Brain microvascular endothelial cell (primary cell): ENCODE data around the gene CX3CL1.
"Not testable (repeated sequence)": the region's sequence is repeated elsewhere in the genome, so short reads cannot be mapped to it uniquely, and the experiment has no call there.

Experiments used
- DNase-seq: peaks from one replicate; pipeline ENCODE4 v3.0.0-alpha.2; 2020
- H3K27ac ChIP-seq: fragments of 250-450 bp; sonication (Bioruptor Pico); 2 replicates; pipeline ENCODE4 v1.5.1; 2020; ENCODE audit warnings: mild to moderate bottlenecking, moderate library complexity
- H3K27me3 ChIP-seq: fragments of 250-450 bp; sonication (Bioruptor Pico); replicated peaks from 2 replicates; pipeline ENCODE4 v1.5.1; 2020; ENCODE audit warnings: mild to moderate bottlenecking
- H3K36me3 ChIP-seq: fragments of 250-450 bp; sonication (Bioruptor Pico); replicated peaks from 2 replicates; pipeline ENCODE4 v1.5.1; 2020; ENCODE audit warnings: mild to moderate bottlenecking
- H3K4me3 ChIP-seq: 2 replicates; pipeline ENCODE4 v1.5.1; 2011; ENCODE audit warnings: low read depth, mild to moderate bottlenecking, control low read depth, low read length, moderate library complexity
- CTCF ChIP-seq: IDR thresholded peaks from 2 replicates; pipeline ENCODE4 v1.5.1; 2011; ENCODE audit warnings: low read depth, mild to moderate bottlenecking, moderate library complexity, low read length, control low read depth, inconsistent platforms; ENCODE audit errors: missing control alignments
- in situ Hi-C: cut with HindIII; loops from 2 replicates; pipeline ENCODE4 v1.10.0; 2017; ENCODE audit warnings: low sequenced_read_pairs, low pct_ligation_motif_present

Gene CX3CL1

DNA sequence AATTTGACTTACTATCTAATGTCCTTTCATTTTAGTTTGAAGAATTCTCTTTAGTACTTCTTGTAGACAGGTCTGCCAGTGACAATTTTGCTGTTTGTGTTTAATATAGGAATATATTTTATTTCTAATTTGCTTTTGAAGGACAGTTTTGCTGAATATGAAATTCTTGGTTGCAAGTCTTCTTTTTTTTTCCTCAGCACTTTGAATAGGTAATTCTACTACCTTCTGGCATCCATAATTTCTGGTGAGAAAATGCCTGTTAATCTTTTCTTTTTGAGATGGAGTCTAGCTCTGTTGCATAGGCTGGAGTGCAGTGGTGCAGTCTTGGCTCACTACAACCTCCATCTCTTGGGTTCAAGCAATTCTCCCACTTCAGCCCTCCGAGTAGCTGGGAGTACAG lies 38.9 kb upstream of the CX3CL1 start:
- no peak for DNase-seq
- Histone ChIP-seq H3K36me3 (no peaks in the 10 kb centered on the region), H3K27ac (no peak overlapping the region), H3K4me3 (no peak overlapping the region), H3K27me3 (peaks cover 3% of the 10 kb centered on the region)
- in situ Hi-C loops, result no loop called here
- TF ChIP-seq CTCF, result no peak

GRCh38 chr16:57335366-57335765 lies 36.9 kb upstream of the CX3CL1 start:
- in situ Hi-C loops, result no loop called here
- no peak for TF ChIP-seq CTCF
- no peaks in the 10 kb centered on the region for H3K36me3 ChIP-seq
- no peak for DNase-seq
- H3K27me3 ChIP-seq, result peaks cover 3% of the 10 kb centered on the region
- no peak overlapping the region for H3K27ac ChIP-seq
- no peak overlapping the region for H3K4me3 ChIP-seq

GRCh38 chr16:57341062-57341440 lies 31.2 kb upstream of the CX3CL1 start:
- Histone ChIP-seq H3K4me3 (no peak overlapping the region), H3K27ac (no peak overlapping the region), H3K27me3 (no peaks in the 10 kb centered on the region), H3K36me3 (no peaks in the 10 kb centered on the region)
- no peak for DNase-seq
- TF ChIP-seq CTCF, result no peak
- in situ Hi-C loops, result no loop called here

- no peaks in the 10 kb centered on the region for H3K36me3 ChIP-seq
- no peak for TF ChIP-seq CTCF
- no peak overlapping the region for H3K27ac ChIP-seq
- in situ Hi-C loops, result no loop called here
- no peak overlapping the region for H3K4me3 ChIP-seq
- H3K27me3 ChIP-seq, result no peaks in the 10 kb centered on the region
- DNase-seq, result peak; percentile 80
These were observed 30.6 kb upstream of the CX3CL1 start for GRCh38 chr16:57341441-57342303.

DNA sequence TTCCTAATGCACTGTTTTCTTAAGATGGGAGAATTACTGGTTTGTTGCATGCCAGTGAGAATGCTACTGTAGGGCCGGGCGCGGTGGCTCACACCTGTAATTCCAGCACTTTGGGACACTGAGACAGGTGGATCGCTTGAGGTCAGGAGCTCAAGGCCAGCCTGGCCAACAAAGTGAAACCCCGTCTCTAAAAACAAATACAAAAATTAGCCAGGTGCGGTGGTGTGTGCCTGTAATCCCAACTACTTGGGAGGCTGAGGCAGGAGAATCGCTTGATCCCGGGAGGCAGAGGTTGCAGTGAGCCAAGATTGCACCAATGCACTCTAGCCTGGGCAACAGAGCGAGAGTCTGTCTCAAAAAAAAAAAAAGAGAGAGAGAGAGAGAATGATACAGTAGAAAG lies 29.7 kb upstream of the CX3CL1 start:
- DNase-seq, in situ Hi-C loops, H3K27me3 ChIP-seq, H3K36me3 ChIP-seq, H3K4me3 ChIP-seq, H3K27ac ChIP-seq: not testable (repeated sequence)

DNA sequence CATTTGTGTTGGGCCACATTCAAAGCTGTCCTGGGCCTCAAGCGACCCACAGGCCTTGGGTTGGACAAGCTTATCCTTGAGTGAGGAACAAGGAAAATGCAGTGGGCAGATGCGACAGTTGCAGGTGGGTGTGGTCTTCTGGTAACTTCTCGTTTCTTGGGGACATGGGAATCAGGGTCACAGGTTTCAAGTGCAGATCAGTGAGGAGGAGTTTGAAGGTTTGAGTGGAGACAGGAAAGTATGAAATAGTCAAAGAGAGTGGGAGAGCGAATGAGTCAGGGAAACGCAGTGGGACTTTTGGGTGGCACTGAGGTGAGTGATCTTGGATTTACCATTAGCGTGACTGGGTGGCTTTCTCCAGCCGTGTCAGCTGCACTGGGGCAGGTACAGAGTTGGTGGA lies 29.1 kb upstream of the CX3CL1 start:
- Histone ChIP-seq H3K4me3 (no peak overlapping the region), H3K27me3 (peaks cover 2% of the 10 kb centered on the region), H3K36me3 (no peaks in the 10 kb centered on the region), H3K27ac (no peak overlapping the region)
- in situ Hi-C loops, result no loop called here
- no peak for DNase-seq
- TF ChIP-seq CTCF, result no peak

DNA sequence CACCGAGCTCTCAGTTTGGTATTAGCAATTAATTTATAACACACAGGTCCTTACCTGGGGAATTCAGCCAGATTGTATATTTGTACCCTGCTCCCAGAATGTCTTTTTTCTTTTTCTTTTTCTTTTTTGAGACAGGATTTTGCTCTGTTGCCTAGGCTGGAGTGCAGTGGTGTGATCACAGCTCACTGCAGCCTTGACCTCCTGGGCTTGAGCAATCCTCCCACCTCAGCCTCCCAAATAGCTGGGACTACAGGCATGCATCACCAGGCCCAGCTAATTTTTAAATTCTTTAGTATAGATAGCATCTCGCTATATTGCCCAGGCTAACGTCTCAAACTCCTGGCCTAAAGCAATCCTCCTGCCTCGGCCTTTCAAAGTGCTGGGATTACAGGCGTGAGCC lies 28.2 kb upstream of the CX3CL1 start:
- DNase-seq, H3K27me3 ChIP-seq, in situ Hi-C loops, H3K36me3 ChIP-seq, H3K27ac ChIP-seq, H3K4me3 ChIP-seq: not testable (repeated sequence)
